Heart right ventricle (tissue), 16 donors: Measurements from ENCODE around the gene SEC14L6. TPM values are rescaled to one million over a fixed set of nuclear protein-coding genes. Genes with fewer than 3 reads are reported as not detected.

Source experiments
- ATAC-seq, 8 donors: fragments of 200-7000 bp; cut with Tn5 transposase; one replicate each; pipeline ENCODE4 v1.9.1; 2020; ENCODE audit warnings: mild to moderate bottlenecking in 8 of 8, moderate library complexity in 8 of 8, moderate number of reproducible peaks in 1 of 8
- DNase-seq, 2 donors: peaks; one replicate each; pipeline ENCODE4 v3.0.0-alpha.2; 2020
- H3K27ac ChIP-seq, 10 donors: fragments of 200-600 bp; sonication (generic) in 2 of 10; one replicate each; pipeline versions ENCODE4 v1.5.0 to v1.8.0; 2020 to 2022; ENCODE audit warnings: mild to moderate bottlenecking in 3 of 10
- H3K27me3 ChIP-seq, 7 donors: fragments of 200-600 bp; one replicate each; pipeline ENCODE4 v1.8.0; 2021 to 2022; ENCODE audit warnings: mild to moderate bottlenecking in 2 of 7
- H3K36me3 ChIP-seq, 9 donors: fragments of 200-600 bp; sonication (generic) in 1 of 9; one replicate each; pipeline versions ENCODE4 v1.5.0 to v1.8.0; 2020 to 2022; ENCODE audit warnings: mild to moderate bottlenecking in 2 of 9
- H3K4me1 ChIP-seq, 9 donors: fragments of 200-600 bp; sonication (generic) in 1 of 9; one replicate each; pipeline versions ENCODE4 v1.5.0 to v1.8.0; 2020 to 2022; ENCODE audit warnings: mild to moderate bottlenecking in 4 of 9
- H3K4me3 ChIP-seq, 10 donors: fragments of 200-600 bp; sonication (generic) in 2 of 10; one replicate each; pipeline versions ENCODE4 v1.5.0 to v1.8.0; 2020 to 2022; ENCODE audit warnings: mild to moderate bottlenecking in 7 of 10, moderate library complexity in 2 of 10
- H3K9me3 ChIP-seq, 11 donors: fragments of 200-600 bp in 10 of 11; sonication (generic) in 2 of 11; one replicate each; pipeline versions ENCODE4 v1.5.0 to v1.8.0; 2013 to 2022; ENCODE audit warnings: mild to moderate bottlenecking in 2 of 11, control low read depth in 1 of 11, moderate library complexity in 1 of 11
- CTCF ChIP-seq, 9 donors: fragments of 200-600 bp; sonication (generic) in 2 of 9; IDR thresholded peaks; one replicate each; pipeline versions ENCODE4 v1.5.0 to v1.8.0; 2021 to 2022; ENCODE audit warnings: antibody characterized with exemption in 9 of 9, mild to moderate bottlenecking in 5 of 9, moderate library complexity in 1 of 9
- WGBS, 2 donors: extraction: QIAGEN DNeasy Blood & Tissue Kit; methylation state at CpG; one replicate each; pipeline ENCODE4 v1.1.7; 2013; ENCODE audit warnings: inconsistent platforms in 1 of 2; 5-methylcytosine and 5-hydroxymethylcytosine counted together
- intact Hi-C, 10 donors: fragments of 100-400 bp; cut with DNase I; formaldehyde crosslinking; loops; one replicate each; pipeline versions ENCODE4 v1.11.1 to v1.14.2; 2022
- polyA plus RNA-seq, 2 donors: library from polyadenylated mRNA; stranded (reverse); fragments of 200-250 nt; gene quantifications; one replicate each; pipeline ENCODE4 v1.2.3, GENCODE V29; 2013
- total RNA-seq, 10 donors: library from RNA; stranded (reverse); fragmentation: NEBNext Ultra II Directional in 3 of 10; extraction: Animal tissue kit (Norgen Biotek cat#: 25700) in 3 of 10; gene quantifications; one replicate each; pipeline versions ENCODE4 v1.2.1 to v1.2.4, GENCODE V29; 2021 to 2023
- donor health status: Arrhythmogenic right ventricular cardiomyopathy.
- donor health status: ischemic (EF 13 %, LVEDD 7.1; RV severe dilation, severe dysfunction).
- donor health status: healthy with polysubstance abuse.
- donor health status: DM: no; HTN: yes; CAD: no.
- donor health status: DM: no; HTN: no; CAD: no.
- donor health status: ischemic (EF 25% LVEDD 6.9; RV normal size, moderate dysfunction).
- donor health status: ischemic (EF 25% LVEDD 5.7; RV mildly dilated, moderate dysfunction).
- donor health status: healthy.
- donor health status: DM: yes; HTN: yes; CAD: no.
- donor health status: Ischemic cardiomyopathy.
- donor health status: ischemic (EF 35%, LVEDD 5.7; RV mildly dilated, moderate dysfunction).
- donor health status: nonischemic (EF 11% LVEDD 7.7; RV severe dilation, severe dysfunction).
- donor health status: DM: yes; HTN: yes; CAD: no.
- donor health status: PGD.
- donor health status: ischemic (EF 29% LVEDD 5.4; RV normal size, mild dysfunction).
- donor health status: nonischemic (EF 23%, LVEDD 6.1; RV moderate dilation, normal function).

Gene SEC14L6
- total and polyA plus RNA-seq, 12 donors: 0.11 to 0.37 (median 0.25) TPM; not detected in 7

GRCh38 chr22:30574997-30575671 lies 28.6 kb upstream of the SEC14L6 start:
- 39 to 43% methylated on average over 12 of the region's 12 CpGs for WGBS, 2 donors
- peak in 1 of 9 donors; percentile 13 for TF ChIP-seq CTCF (IDR thresholded peaks at IDR 0.05)
- intact Hi-C loops: no loop called here
- Histone ChIP-seq H3K27ac (peak overlapping the region in 1 of 10 donors; percentile 12), H3K9me3 (no peaks in the 10 kb centered on the region), H3K27me3 (peaks cover 0 to 18% (median 0%) of the 10 kb centered on the region in 7 donors), H3K4me3 (peak overlapping the region in 1 of 10 donors; percentile 13), H3K36me3 (peaks cover 9 to 48% (median 39%) of the 10 kb centered on the region in 9 donors), H3K4me1 (peaks cover 0 to 18% (median 13%) of the 10 kb centered on the region in 9 donors)
- DNase-seq: peak; percentile 9 to 47
- peak; percentile 18 to 74 (median 69) for ATAC-seq

- no peaks in the 10 kb centered on the region for H3K9me3 ChIP-seq
- 6% methylated on average over 62 to 70 of the region's 75 CpGs for WGBS, 2 donors
- peaks cover 0 to 18% (median 13%) of the 10 kb centered on the region in 9 donors for H3K4me1 ChIP-seq
- no peak for DNase-seq
- H3K27ac ChIP-seq: peak within 1 kb of the TSS in 1 of 10 donors; percentile 12
- ATAC-seq: peak in 1 of 8 donors; percentile 2
- intact Hi-C loops: no loop called here
- peak within 1 kb of the TSS in 1 of 10 donors; percentile 13 for H3K4me3 ChIP-seq
- peaks cover 1 to 40% (median 32%) of the 10 kb centered on the region in 9 donors for H3K36me3 ChIP-seq
- H3K27me3 ChIP-seq: peaks cover 0 to 18% (median 2%) of the 10 kb centered on the region in 7 donors
- TF ChIP-seq CTCF (IDR thresholded peaks at IDR 0.05): no peak
Observed at GRCh38 chr22:30574095-30574981, 27.8 kb upstream of the SEC14L6 start, which contains the start of gene GAL3ST1. TSS of gene GAL3ST1 (minus strand) at chr22:30574665. CDS start at chr22:30557392, 17,273 bp downstream.

- WGBS, 2 donors: 54 to 56% methylated on average over 7 of the region's 7 CpGs
- H3K4me1 ChIP-seq: peaks cover 0 to 18% (median 13%) of the 10 kb centered on the region in 9 donors
- H3K36me3 ChIP-seq: peaks cover 0 to 33% (median 26%) of the 10 kb centered on the region in 9 donors
- ATAC-seq: peak in 1 of 8 donors; percentile 5
- peaks cover 0 to 18% (median 3%) of the 10 kb centered on the region in 7 donors for H3K27me3 ChIP-seq
- H3K4me3 ChIP-seq: no peak overlapping the region
- no peak overlapping the region for H3K27ac ChIP-seq
- DNase-seq: no peak
- intact Hi-C loops: no loop called here
- no peak for TF ChIP-seq CTCF (IDR thresholded peaks at IDR 0.05)
- no peaks in the 10 kb centered on the region for H3K9me3 ChIP-seq
Observed at GRCh38 chr22:30573594-30574094, 27.1 kb upstream of the SEC14L6 start.
